ENCODE measurements around the gene SEC62. TPM values are rescaled to one million over a fixed set of nuclear protein-coding genes. Genes with fewer than 3 reads are reported as not detected.
A peak's percentile ranks its signal among the peaks of the same experiment; 100 is the strongest.

The SEC62 gene
- total and polyA plus RNA-seq, 9 of the 15 experiments (the other 6 are each of a cell fraction or from before 2014, with no cell fraction given) = 34.5 to 152 (median 51.8) TPM

- Histone ChIP-seq H3K9me1 (ENCODE audit: control insufficient read depth, insufficient read depth, low read length) (no peaks in the 10 kb centered on the region), H3K36me3 (ENCODE audit: control insufficient read depth, insufficient read depth, low read length) (no peaks in the 10 kb centered on the region), H3K27ac (ENCODE audit: extremely low read depth, low read depth, low read length) (no peak overlapping the region), H3K4me1 (replicated peaks in 1 of 2; ENCODE audit: control insufficient read depth in 2 of 2, insufficient read depth in 2 of 2, low read length in 2 of 2) (no peaks in the 10 kb centered on the region; a peak in 1 of 5 replicates), H4K20me1 (replicated peaks; ENCODE audit: control insufficient read depth, insufficient read depth, low read length) (no peaks in the 10 kb centered on the region), H3K4me2 (ENCODE audit: insufficient read depth, low read length) (no peak overlapping the region), H3K9ac (ENCODE audit: insufficient read depth in 1 of 2, low read depth in 2 of 2, low read length in 2 of 2) (no peak overlapping the region), H2AFZ (ENCODE audit: low read depth, low read length) (no peak overlapping the region), H3K4me3 (no peak overlapping the region), H3K9me3 (replicated peaks; ENCODE audit: control insufficient read depth, insufficient read depth, low read depth, low read length) (no peaks in the 10 kb centered on the region), H3K79me2 (ENCODE audit: control insufficient read depth, insufficient read depth, low read length) (no peaks in the 10 kb centered on the region), H3K27me3 (ENCODE audit: control insufficient read depth in 2 of 2, insufficient read depth in 2 of 2, low read length in 2 of 2) (peaks cover 2 to 8% of the 10 kb centered on the region in 2 experiments; a peak in 2 of 5 replicates)
- BruUV-seq (replicated peaks) = no TSS peak
- DNase-seq (ENCODE audit: extremely low read depth in 1 of 4, low spot score in 3 of 4) = no peak
- CTCF ChIA-PET (ENCODE audit: low intra/inter-chr PET ratio) = no interaction called here
- ATAC-seq = peak; percentile 65; the same call in 2 of the 3 replicates
- no peak for FAIRE-seq
- intact Hi-C loops (cut with micrococcal nuclease) = loop anchor here (2.0 kb wide), 1 partner anchor 158 kb away; no protein-coding TSS in a partner anchor
- POLR2A ChIA-PET = interaction anchor here (0.7 to 1.5 kb wide), 4 partner anchors 13 to 135 kb away, joined by 3 to 5 read pairs (median 4); no protein-coding TSS in a partner anchor
- in situ Hi-C loops (cut with MboI) = no loop called here
- 19% methylated on average over 3 of the region's 3 CpGs for WGBS (ENCODE audit: insufficient coverage, low coverage, missing lambda C conversion rate)
- TF ChIP-seq ZNF408 (CRISPR knock-in tag; IDR thresholded peaks at IDR 0.05; ENCODE audit: low read depth) (no peak), TCF7L2 (IDR thresholded peaks at IDR 0.05; ENCODE audit: low read depth, low read length) (no peak), ZNF395 (CRISPR knock-in tag; IDR thresholded peaks at IDR 0.05) (no peak), RAD21 (CRISPR knock-in tag; conservative IDR thresholded peaks at IDR 0.05 in 1 of 2, IDR thresholded peaks at IDR 0.05 in 1 of 2) (peak in 1 of 2 experiments; percentile 37; a peak in 1 of 4 replicates), PHF8 (IDR thresholded peaks at IDR 0.05; ENCODE audit: borderline replicate concordance, low read length) (no peak), MAZ (CRISPR knock-in tag; conservative IDR thresholded peaks at IDR 0.05 in 1 of 2, IDR thresholded peaks at IDR 0.05 in 1 of 2) (no peak)
- TF ChIP-seq, protein P1, sequence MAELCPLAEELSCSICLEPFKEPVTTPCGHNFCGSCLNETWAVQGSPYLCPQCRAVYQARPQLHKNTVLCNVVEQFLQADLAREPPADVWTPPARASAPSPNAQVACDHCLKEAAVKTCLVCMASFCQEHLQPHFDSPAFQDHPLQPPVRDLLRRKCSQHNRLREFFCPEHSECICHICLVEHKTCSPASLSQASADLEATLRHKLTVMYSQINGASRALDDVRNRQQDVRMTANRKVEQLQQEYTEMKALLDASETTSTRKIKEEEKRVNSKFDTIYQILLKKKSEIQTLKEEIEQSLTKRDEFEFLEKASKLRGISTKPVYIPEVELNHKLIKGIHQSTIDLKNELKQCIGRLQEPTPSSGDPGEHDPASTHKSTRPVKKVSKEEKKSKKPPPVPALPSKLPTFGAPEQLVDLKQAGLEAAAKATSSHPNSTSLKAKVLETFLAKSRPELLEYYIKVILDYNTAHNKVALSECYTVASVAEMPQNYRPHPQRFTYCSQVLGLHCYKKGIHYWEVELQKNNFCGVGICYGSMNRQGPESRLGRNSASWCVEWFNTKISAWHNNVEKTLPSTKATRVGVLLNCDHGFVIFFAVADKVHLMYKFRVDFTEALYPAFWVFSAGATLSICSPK (IDR thresholded peaks at IDR 0.05; ENCODE audit: borderline replicate concordance) = no peak
- TF ChIP-seq, protein P2, sequence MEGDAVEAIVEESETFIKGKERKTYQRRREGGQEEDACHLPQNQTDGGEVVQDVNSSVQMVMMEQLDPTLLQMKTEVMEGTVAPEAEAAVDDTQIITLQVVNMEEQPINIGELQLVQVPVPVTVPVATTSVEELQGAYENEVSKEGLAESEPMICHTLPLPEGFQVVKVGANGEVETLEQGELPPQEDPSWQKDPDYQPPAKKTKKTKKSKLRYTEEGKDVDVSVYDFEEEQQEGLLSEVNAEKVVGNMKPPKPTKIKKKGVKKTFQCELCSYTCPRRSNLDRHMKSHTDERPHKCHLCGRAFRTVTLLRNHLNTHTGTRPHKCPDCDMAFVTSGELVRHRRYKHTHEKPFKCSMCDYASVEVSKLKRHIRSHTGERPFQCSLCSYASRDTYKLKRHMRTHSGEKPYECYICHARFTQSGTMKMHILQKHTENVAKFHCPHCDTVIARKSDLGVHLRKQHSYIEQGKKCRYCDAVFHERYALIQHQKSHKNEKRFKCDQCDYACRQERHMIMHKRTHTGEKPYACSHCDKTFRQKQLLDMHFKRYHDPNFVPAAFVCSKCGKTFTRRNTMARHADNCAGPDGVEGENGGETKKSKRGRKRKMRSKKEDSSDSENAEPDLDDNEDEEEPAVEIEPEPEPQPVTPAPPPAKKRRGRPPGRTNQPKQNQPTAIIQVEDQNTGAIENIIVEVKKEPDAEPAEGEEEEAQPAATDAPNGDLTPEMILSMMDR (IDR thresholded peaks at IDR 0.05 in 2 of 3, conservative IDR thresholded peaks at IDR 0.05 in 1 of 3; ENCODE audit: insufficient read depth in 2 of 3, low read depth in 1 of 3, low read length in 3 of 3) = peak; percentile 10 to 40 (median 19); a peak in 2 of 6 replicates
Observed at GRCh38 chr3:170021083-170021482, 54.5 kb downstream of the SEC62 start.
